AG04450 (cell line): Measurements from ENCODE around the gene MOB2. TPM values are rescaled to one million over a fixed set of nuclear protein-coding genes. Genes with fewer than 3 reads are reported as not detected.
"Not testable (repeated sequence)": the region's sequence is repeated elsewhere in the genome, so short reads cannot be mapped to it uniquely, and the experiment has no call there.

Experiments used
- CTCF ChIA-PET: fragments of 300-600, 350-600 bp; formaldehyde crosslinking; extraction: SDS; loops from one replicate; lab custom pipeline; 2022; ENCODE audit warnings: antibody characterized with exemption, inconsistent platforms; lab: Charles Lee
- POLR2A ChIA-PET: fragments of 350-600 bp; formaldehyde crosslinking; extraction: SDS; loops from one replicate; lab custom pipeline; 2021; ENCODE audit warnings: antibody characterized with exemption, inconsistent platforms; lab: Yijun Ruan, JAX
- DNase-seq: peaks from one replicate; pipeline ENCODE4 v3.0.0-alpha.2; 2011; ENCODE audit warnings: low read depth, low spot score
- H3K27ac ChIP-seq: one replicate; pipeline ENCODE4 v1.5.1; 2012; ENCODE audit warnings: low read depth, low read length, control low read depth
- H3K27me3 ChIP-seq: one replicate; pipeline ENCODE4 v1.6.0; 2012; ENCODE audit warnings: low read length; ENCODE audit not compliant: control insufficient read depth, insufficient read depth
- H3K4me3 ChIP-seq: 2 replicates; pipeline ENCODE4 v1.5.1; 2011; ENCODE audit warnings: mild to moderate bottlenecking, low read depth, low read length, control low read depth
- H3K9me3 ChIP-seq: 2 replicates; pipeline ENCODE4 v1.5.1; 2012; ENCODE audit warnings: low read length; ENCODE audit not compliant: control insufficient read depth, insufficient read depth
- CTCF ChIP-seq: IDR thresholded peaks from 2 replicates; pipeline ENCODE4 v1.5.1; 2011; ENCODE audit warnings: low read depth, low read length, control low read depth, inconsistent platforms
- polyA plus RNA-seq: library from polyadenylated mRNA; depleted of rRNA; stranded (reverse); fragments of >200 nt; gene quantifications from 2 replicates; pipeline ENCODE4 v1.2.3, GENCODE V29; 2011

Gene MOB2
- polyA plus RNA-seq, 1 experiment, result 19.9 TPM

- H3K4me3 ChIP-seq, result no peak overlapping the region
- POLR2A ChIA-PET, result no interaction called here
- H3K27ac ChIP-seq, result no peak overlapping the region
- H3K9me3 ChIP-seq, result no peaks in the 10 kb centered on the region; the same call in 1 of the 2 replicates
- no peak for DNase-seq
- CTCF ChIA-PET, result interaction anchor here (0.6 to 2.9 kb wide), 13 partner anchors 9 to 399 kb away, joined by 3 to 18 read pairs (median 4); no protein-coding TSS in a partner anchor
- H3K27me3 ChIP-seq, result no peaks in the 10 kb centered on the region
- TF ChIP-seq CTCF, result no peak
These were observed 27.9 kb upstream of the MOB2 start for GRCh38 chr11:1514336-1515061.

DNA sequence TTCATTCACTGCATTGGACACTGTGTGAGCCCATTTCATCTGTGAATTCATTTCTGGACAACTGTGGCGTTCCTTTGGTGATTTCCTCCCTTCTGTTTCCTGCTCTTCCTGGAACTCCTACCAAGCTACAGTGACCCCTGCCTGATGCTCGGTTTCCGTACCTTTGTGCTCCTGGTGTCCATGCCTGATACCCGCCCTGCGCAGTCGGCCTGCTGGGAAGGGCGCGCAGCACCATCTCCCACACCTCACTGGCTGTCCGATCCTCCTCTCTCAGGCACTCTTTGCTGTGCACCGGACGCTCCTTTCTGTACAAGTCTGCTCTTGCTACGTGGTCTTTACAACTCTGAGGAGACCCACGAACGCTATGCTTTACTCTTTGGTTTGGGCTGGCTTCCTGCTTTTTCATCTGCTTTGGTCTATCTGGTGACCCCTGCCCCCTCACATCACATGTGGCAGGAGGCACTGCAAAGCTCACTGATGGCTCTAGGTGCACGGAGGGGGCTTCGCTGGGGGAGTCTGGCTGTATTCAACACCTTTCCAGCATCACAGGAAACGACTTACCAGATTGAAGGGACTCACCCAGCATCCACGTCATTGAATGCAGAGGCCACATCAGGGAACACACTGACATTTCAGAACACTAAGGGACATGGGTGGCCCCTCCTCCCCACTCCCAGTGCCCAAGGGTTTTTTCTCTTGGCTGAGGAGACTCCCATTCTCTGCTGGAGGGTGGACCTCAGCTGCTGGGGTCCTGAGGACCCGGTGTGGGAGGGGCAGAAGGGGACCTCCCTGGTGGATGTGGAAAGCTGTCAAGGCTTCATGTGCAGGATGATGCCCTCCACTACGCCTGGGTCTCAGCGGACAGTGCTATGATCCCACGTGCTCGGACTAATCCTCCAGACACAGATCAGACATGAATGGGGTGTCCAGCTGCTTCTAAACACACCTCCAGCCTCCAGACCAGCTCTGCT, 27.0 kb upstream of the MOB2 start:
- no peak overlapping the region for H3K4me3 ChIP-seq
- DNase-seq, result no peak
- no peaks in the 10 kb centered on the region; the same call in 1 of the 2 replicates for H3K9me3 ChIP-seq
- H3K27ac ChIP-seq, result no peak overlapping the region
- CTCF ChIA-PET, result interaction anchor here (1.2 to 2.9 kb wide), 2 partner anchors 311 to 313 kb away, joined by 6 to 18 read pairs; no protein-coding TSS in a partner anchor
- H3K27me3 ChIP-seq, result no peaks in the 10 kb centered on the region
- no peak for TF ChIP-seq CTCF
- POLR2A ChIA-PET, result no interaction called here

DNA sequence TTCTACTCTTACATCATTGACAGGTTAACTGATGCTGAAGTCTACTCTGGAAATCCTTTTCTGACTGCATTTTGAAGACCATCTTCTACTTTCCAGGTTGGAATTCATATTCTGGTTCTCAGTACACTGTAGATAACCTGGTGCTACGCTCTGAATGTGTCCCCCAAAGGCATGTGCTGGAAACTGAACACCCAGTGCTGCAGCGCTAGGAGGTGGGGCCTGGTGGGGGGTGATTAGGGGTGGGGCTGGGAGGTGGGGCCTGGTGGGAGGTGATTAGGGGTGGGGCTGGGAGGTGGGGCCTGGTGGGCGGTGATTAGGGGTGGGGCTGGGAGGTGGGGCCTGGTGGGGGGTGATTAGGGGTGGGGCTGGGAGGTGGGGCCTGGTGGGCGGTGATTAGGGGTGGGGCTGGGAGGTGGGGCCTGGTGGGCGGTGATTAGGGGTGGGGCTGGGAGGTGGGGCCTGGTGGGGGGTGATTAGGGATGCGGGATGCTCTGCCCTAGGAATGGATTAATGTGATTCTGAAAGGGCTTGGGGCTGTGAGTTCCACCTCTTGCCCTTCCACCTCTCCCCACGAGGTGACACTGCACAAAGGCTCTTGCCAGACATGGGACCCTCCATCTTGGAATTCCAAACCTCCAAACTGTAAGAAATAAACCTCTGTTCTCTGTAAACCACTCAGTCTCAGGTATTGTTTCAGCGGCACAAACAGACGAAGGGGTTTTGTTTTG, 26.1 kb upstream of the MOB2 start:
- H3K4me3 ChIP-seq, H3K27ac ChIP-seq, H3K9me3 ChIP-seq, DNase-seq, CTCF ChIA-PET, H3K27me3 ChIP-seq, POLR2A ChIA-PET: not testable (repeated sequence)

- Histone ChIP-seq H3K9me3 (no peaks in the 10 kb centered on the region; the same call in 1 of the 2 replicates), H3K27me3 (no peaks in the 10 kb centered on the region), H3K4me3 (no peak overlapping the region), H3K27ac (no peak overlapping the region)
- ChIA-PET POLR2A (no interaction called here), CTCF (no interaction called here)
- no peak for DNase-seq
- TF ChIP-seq CTCF, result no peak
These were observed 25.4 kb upstream of the MOB2 start for GRCh38 chr11:1511937-1512496.

GRCh38 chr11:1510928-1511327, 24.3 kb upstream of the MOB2 start:
- no peak overlapping the region for H3K27ac ChIP-seq
- TF ChIP-seq CTCF, result no peak
- ChIA-PET POLR2A (no interaction called here), CTCF (no interaction called here)
- no peak overlapping the region for H3K4me3 ChIP-seq
- no peak for DNase-seq
- H3K9me3 ChIP-seq, result no peaks in the 10 kb centered on the region; the same call in 1 of the 2 replicates
- H3K27me3 ChIP-seq, result no peaks in the 10 kb centered on the region

DNA sequence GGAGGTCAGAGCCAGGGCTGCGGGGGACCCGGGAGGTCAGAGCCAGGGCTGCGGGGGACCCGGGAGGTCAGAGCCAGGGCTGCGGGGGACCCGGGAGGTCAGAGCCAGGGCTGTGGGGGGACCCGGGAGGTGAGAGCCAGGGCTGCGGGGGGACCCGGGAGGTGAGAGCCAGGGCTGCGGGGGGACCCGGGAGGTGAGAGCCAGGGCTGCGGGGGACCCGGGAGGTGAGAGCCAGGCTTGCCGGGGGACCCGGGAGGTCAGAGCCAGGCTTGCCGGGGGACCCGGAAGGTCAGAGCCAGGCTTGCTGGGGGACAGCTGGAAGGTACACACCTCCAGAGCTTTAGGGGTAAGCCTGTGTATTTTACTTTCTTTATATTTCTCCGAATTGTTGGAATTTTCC, 23.8 kb upstream of the MOB2 start:
- DNase-seq, CTCF ChIA-PET, H3K9me3 ChIP-seq, H3K4me3 ChIP-seq, POLR2A ChIA-PET, H3K27me3 ChIP-seq, H3K27ac ChIP-seq: not testable (repeated sequence)
